GM18519 (cell line): Measurements from ENCODE around the gene P2RY2.

Experiments used
- ATAC-seq: cut with Tn5 transposase; IDR thresholded peaks from one replicate; pipeline ENCODE4 v1.9.1; 2021; ENCODE audit warnings: mild to moderate bottlenecking, moderate library complexity; ENCODE audit not compliant: unreplicated experiment, low FRiP score

The P2RY2 gene

GRCh38 chr11:73203322-73203721 is 14.8 kb upstream of the P2RY2 start:
- no peak for ATAC-seq

- no peak for ATAC-seq
These were observed 14.3 kb upstream of the P2RY2 start for GRCh38 chr11:73203790-73204189.

DNA sequence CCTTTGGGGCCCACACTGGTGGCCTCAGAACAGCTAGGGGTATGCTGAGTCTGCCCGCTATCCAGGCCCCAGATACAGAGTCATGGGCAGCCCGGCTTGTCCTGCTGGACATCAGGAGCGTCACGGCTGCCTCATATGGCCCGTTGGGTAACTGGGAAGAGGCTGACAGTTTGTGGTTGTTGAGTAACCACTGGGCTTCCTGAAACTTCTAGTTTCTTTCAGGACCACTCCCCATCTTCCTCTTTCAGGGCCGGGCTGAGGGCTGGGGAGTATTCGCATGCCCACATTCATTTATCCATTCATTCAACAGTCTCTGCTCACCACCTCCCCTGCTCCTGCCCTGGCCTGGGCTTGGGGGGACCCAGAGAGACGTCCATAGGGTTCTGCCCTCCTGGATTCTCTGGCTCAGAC is 13.4 kb upstream of the P2RY2 start:
- ATAC-seq = no peak

GRCh38 chr11:73205661-73206343 is 12.3 kb upstream of the P2RY2 start:
- no peak for ATAC-seq

DNA sequence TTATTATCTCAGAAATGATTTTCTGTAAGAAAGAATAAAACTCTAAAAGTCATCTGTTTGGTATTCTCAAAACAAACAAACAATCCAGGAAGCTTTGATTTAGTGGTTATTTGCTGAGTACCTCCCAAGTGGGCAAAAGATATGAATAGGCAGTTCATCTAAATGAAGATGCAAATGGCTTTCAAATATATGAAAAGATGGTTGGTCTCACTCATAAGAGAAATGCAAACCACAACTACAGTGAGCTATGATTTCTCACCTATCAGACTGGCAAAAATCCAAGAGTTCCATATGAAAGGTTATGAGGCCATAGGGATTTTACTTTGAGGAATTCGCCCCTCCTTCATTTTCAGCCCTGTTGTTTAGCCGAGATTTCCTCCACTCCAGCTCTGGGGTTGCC is 11.3 kb upstream of the P2RY2 start:
- ATAC-seq = no peak

DNA sequence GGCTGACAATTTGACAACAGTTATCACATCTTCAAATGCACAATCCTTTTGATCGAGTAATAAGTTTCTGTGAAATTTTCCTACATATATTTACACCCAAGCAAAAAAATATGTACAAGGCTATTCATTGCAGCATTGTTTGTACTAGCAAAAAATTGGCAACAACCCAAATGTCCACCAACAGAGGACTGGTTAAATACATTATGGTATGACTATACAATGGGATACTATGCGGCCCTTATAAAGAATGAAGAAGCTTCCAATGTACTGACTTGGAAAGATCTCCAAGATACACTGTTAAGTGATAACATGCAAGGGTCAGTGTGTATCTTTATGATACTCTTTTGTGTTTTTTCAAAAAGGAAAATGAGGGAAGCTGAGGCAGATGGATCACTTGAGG is 8.2 kb upstream of the P2RY2 start:
- ATAC-seq = no peak

DNA sequence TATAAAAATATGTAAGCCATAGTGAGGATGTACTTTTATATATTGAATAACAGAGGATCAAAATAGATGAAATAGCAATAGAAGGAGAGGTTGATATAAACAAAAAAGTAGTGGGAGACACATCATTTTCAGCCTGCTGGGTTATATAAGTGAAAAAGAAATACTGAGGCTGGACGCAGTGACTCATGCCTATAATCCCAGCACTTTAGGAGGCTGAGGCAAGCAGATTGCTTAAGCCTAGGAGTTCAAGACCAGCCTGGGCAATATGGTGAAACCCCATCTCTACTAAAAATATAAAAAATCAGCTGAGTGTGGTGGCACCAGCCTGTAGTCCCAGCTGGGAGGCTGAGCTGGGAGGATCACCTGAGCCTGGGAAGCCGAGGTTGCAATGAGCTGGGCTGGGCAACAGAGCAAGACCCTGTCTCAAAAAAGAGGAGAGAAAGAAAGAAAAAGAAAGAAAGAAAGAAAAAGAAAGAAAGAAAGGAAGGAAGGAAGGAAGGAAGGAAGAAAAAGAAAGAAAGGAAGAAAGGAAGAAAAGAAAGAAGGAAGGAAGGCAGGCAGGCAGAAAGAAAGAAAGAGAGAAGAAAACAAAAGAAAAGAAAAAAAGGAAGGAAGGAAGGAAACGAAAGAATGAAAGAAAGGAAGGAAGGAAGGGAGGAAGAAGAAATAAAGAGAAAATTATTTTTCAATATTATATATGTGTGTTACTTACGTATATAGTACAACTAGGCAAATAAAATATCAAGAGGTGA is 7.0 kb upstream of the P2RY2 start:
- ATAC-seq = no peak

GRCh38 chr11:73213196-73214143 is 4.6 kb upstream of the P2RY2 start:
- ATAC-seq = no peak

DNA sequence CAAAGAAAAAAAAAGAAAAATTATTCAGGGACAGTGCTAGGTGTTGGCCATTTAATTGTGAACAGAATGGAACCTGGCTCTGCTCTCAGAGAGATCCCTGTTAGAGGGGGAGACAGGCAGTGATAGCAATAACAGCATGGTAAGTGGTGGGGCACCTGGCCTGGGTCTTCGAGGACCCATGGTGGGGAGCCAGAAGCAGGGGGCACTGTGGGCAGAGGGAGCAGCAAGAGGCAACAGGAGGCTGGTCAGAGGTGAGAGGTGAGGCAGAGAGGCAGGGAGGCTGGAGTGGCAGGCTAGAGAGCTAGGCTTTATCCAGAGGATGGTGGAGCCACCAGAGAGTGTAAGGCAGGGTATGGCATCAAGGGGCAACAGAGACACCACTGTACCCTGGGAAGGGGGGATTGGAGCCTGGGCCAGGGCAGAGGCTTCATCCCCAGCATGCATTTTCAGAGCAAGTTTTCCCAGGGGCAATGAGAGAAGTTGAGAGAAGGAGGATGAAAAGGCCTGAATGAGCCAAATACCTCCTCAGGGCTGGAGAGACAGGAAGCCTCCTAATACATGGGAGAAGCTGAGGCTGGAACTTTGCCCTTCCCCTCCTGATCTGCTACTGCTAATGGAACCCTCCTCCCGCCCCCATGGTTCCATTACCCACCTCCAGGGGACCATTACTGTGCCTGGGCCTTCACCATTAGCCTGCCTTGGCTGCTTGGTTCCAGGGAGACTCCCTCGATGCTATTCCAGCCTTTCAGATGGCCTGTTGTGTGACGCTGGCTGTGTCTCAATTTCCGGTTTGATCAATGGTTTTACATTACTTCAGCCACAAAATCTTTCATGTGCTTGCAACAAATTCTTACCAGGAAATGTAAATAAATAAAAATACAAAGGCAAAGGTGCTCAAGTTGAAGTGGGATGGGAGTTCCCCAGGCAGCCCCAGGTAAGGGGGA is 2.6 kb upstream of the P2RY2 start:
- ATAC-seq = no peak

- no peak for ATAC-seq
These were observed 1.6 kb upstream of the P2RY2 start for GRCh38 chr11:73216465-73216864.

DNA sequence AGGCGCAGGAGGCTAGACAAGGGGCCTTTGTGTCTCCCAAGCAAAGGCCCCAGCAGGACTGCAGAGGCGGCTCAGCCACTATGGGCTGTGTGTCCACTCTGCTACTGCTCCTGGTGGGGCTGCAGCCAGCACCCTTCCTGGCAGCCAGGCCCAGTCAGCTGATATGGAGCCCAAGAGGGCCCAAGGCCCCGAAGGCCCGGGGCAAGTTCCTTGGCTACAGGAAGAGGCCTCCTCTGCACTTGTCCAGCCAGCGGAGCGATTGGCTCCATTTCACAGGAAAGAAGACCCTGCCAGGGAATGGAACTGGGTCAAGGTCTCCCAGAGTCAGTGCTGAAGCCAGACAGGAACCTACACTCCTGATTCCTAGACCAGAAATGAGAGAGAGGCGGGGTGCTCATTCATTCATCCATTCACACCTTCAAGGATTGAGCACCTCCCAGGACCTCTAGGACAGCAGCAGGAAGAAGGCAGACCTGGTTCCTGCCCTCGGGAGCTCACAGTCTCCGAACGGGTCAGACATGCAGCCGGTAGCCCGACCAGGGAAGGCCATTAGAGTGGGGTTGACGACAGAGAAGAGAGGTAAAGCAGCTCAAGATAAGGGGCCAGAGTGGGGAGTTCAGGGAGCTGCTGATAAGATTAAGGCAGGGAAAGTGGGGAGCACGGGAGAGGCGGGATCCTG is 811 bp upstream of the P2RY2 start:
- ATAC-seq = no peak

DNA sequence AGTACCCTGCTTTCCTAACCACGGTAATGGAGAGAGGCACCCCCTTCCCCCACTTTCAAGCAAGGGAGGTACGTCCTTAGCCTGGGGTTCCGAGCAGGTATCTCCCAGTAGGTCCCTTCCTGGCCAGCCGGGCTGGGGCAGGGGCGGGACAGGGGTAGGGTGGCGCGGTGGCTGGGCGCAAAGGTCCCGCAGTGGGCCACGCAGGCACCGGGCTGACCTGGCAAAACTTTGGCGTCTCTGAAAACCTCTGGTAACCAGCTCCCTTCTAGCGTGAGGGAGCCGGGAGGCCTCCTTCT is 323 bp upstream of the P2RY2 start:
- ATAC-seq = no peak

GRCh38 chr11:73218830-73219215 is 742 bp downstream of the P2RY2 start:
- ATAC-seq = no peak

- ATAC-seq = no peak
These were observed 1.6 kb downstream of the P2RY2 start for GRCh38 chr11:73219396-73220285.

DNA sequence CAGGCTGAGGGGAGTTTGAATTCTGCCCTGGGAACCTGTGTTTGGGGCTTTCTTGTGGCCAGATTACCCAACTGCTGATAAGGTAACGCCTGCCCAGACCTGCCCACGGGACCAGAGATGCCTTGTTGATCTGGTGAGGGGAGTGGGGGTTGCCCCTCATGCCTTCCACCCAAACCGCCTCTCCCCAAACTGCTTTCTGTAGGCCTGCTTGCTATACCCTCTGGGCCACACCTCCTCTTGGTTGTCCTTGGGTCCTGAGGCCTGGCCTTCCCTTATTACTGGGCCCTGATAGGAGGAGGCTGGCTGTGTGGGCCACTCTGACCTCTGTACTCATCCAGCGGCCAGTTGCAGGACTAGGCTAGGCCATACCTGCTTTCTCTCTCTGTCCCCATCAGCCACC is 3.4 kb downstream of the P2RY2 start:
- ATAC-seq = no peak

DNA sequence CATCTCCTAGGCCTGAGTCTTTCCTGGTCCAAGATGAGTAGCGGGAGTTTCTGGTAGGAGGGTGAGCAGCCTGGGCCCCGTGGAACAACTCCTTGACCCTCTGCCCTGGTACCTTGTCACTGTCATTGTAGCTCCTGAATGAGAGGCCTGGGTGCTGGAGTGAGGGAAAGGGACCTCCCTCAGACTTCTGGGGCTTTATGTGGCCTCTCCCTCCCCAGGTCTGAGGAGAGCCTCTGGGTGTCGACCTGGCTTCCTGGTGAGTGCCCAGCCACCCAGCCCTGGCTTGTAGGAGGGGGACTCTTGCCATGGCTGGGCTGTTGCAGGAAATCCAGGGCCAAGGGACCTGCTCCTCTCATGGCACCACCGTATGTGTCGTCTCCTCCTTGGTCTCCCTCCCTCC is 3.9 kb downstream of the P2RY2 start:
- no peak for ATAC-seq

GRCh38 chr11:73223998-73224730 is 6.1 kb downstream of the P2RY2 start:
- no peak for ATAC-seq
